ENCODE results near the gene CCDC88B.

CCDC88B gene

DNA sequence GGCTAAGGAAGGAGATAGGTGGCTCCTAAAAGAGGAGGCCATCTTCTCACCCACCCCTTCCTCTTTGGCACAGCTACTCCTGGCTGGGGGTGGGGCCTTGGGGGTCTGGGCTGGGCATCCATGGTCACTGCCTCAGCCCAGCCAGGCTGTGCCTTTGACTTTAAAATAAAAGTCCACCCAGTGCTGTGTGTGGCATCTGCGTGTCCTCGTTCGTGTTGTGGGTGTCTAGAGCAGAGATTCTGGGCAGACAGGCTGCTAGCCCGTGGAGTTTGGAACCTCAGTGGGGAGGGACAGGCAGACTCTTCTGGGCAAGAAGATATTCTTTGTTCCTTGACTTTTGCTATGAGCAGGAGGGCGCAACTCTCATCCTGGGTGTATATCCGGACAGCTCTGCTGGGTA is 32.0 kb downstream of the CCDC88B start:
- H3K4me3 ChIP-seq, result peak overlapping the region in 3 of 10 experiments; percentile 15 to 41 (median 40); a peak in 1 of 20 replicates
- peaks cover 23 to 37% (median 34%) of the 10 kb centered on the region in 11 experiments; a peak in 21 of 22 replicates for H3K36me3 ChIP-seq

GRCh38 chr11:64372802-64373597 is 33.0 kb downstream of the CCDC88B start:
- H3K36me3 ChIP-seq, result peaks cover 14 to 27% (median 25%) of the 10 kb centered on the region in 11 experiments; a peak in 21 of 22 replicates
- H3K4me2 ChIP-seq, result peak overlapping the region; percentile 53 to 97 (median 87)
- H3K9ac ChIP-seq, result peak overlapping the region in 5 of 11 experiments; percentile 12 to 38 (median 19); a peak in 5 of 22 replicates
- H3K27ac ChIP-seq, result peak overlapping the region in 7 of 11 experiments; percentile 8 to 71 (median 32); a peak in 10 of 22 replicates
- peaks cover 0 to 9% (median 5%) of the 10 kb centered on the region in 11 experiments; a peak in 7 of 22 replicates for H3K9me3 ChIP-seq (replicated peaks in 1 of 11)
- no peak overlapping the region for H3K4me3 ChIP-seq
- TF ChIP-seq Cebpa-rat (IDR thresholded peaks at IDR 0.05), result no peak
- H3K4me1 ChIP-seq, result peaks cover 14 to 53% (median 42%) of the 10 kb centered on the region in 10 experiments
- H4K20me1 ChIP-seq, result peaks cover 0 to 13% (median 0%) of the 10 kb centered on the region in 11 experiments; a peak in 2 of 22 replicates
- H3K27me3 ChIP-seq, result no peaks in the 10 kb centered on the region

More for the DNA sequence above, 32.0 kb downstream of the CCDC88B start:
- peaks cover 0 to 13% (median 0%) of the 10 kb centered on the region in 11 experiments; a peak in 2 of 22 replicates for H4K20me1 ChIP-seq
- H3K27ac ChIP-seq, result peak overlapping the region in 7 of 11 experiments; percentile 54 to 74 (median 60); a peak in 12 of 22 replicates
- H3K9ac ChIP-seq, result peak overlapping the region in 8 of 11 experiments; percentile 42 to 66 (median 60); a peak in 13 of 22 replicates
- H3K9me3 ChIP-seq (replicated peaks in 1 of 11), result peaks cover 0 to 9% (median 5%) of the 10 kb centered on the region in 11 experiments; a peak in 7 of 22 replicates
- peaks cover 14 to 53% (median 42%) of the 10 kb centered on the region in 10 experiments for H3K4me1 ChIP-seq
- H3K27me3 ChIP-seq, result no peaks in the 10 kb centered on the region
- TF ChIP-seq Cebpa-rat (IDR thresholded peaks at IDR 0.05), result no peak
- peak overlapping the region; percentile 69 to 97 (median 87); a peak in 21 of 22 replicates for H3K4me2 ChIP-seq

- H3K9me3 ChIP-seq (replicated peaks in 1 of 11), result peaks cover 0 to 9% (median 5%) of the 10 kb centered on the region in 11 experiments; a peak in 7 of 22 replicates
- H3K9ac ChIP-seq, result peak overlapping the region in 5 of 11 experiments; percentile 12 to 38 (median 19); a peak in 5 of 22 replicates
- TF ChIP-seq Cebpa-rat (IDR thresholded peaks at IDR 0.05), result no peak
- H3K4me1 ChIP-seq, result peaks cover 14 to 57% (median 46%) of the 10 kb centered on the region in 10 experiments
- H4K20me1 ChIP-seq, result peaks cover 0 to 13% (median 0%) of the 10 kb centered on the region in 11 experiments; a peak in 2 of 22 replicates
- no peak overlapping the region for H3K4me3 ChIP-seq
- H3K36me3 ChIP-seq, result peaks cover 14 to 21% (median 19%) of the 10 kb centered on the region in 11 experiments; a peak in 21 of 22 replicates
- H3K27me3 ChIP-seq, result peaks cover 0 to 5% (median 0%) of the 10 kb centered on the region in 11 experiments; a peak in 5 of 22 replicates
- H3K4me2 ChIP-seq, result peak overlapping the region; percentile 53 to 97 (median 87)
- peak overlapping the region in 6 of 11 experiments; percentile 8 to 71 (median 32); a peak in 8 of 22 replicates for H3K27ac ChIP-seq
These were observed 33.6 kb downstream of the CCDC88B start for GRCh38 chr11:64373598-64373974.

- H3K9ac ChIP-seq, result no peak overlapping the region
- H3K36me3 ChIP-seq, result no peaks in the 10 kb centered on the region
- no peak for TF ChIP-seq Cebpa-rat (IDR thresholded peaks at IDR 0.05)
- H3K9me3 ChIP-seq (replicated peaks in 1 of 11), result no peaks in the 10 kb centered on the region
- H4K20me1 ChIP-seq, result 0 out of 22 replicates have a peak, but pooled peaks cover 0 to 7% (median 0%) of the 10 kb centered on the region in 11 experiments
- no peak overlapping the region for H3K4me2 ChIP-seq
- peaks cover 17 to 70% (median 60%) of the 10 kb centered on the region in 10 experiments for H3K4me1 ChIP-seq
- H3K27ac ChIP-seq, result no peak overlapping the region
- H3K4me3 ChIP-seq, result no peak overlapping the region
- peaks cover 0 to 19% (median 0%) of the 10 kb centered on the region in 11 experiments; a peak in 8 of 22 replicates for H3K27me3 ChIP-seq
These were observed 36.1 kb downstream of the CCDC88B start for GRCh38 chr11:64376071-64376470.

GRCh38 chr11:64378335-64378880 is 38.4 kb downstream of the CCDC88B start:
- no peak for TF ChIP-seq Cebpa-rat (IDR thresholded peaks at IDR 0.05)
- Histone ChIP-seq H3K9ac (no peak overlapping the region), H4K20me1 (no peaks in the 10 kb centered on the region)

GRCh38 chr11:64379160-64379559 is 39.2 kb downstream of the CCDC88B start:
- no peak for TF ChIP-seq Cebpa-rat (IDR thresholded peaks at IDR 0.05)
- H3K4me2 ChIP-seq, result peak overlapping the region in 9 of 11 experiments; percentile 46 to 92 (median 68); a peak in 17 of 22 replicates
- peaks cover 0 to 37% (median 0%) of the 10 kb centered on the region in 11 experiments; a peak in 8 of 22 replicates for H3K27me3 ChIP-seq
- H3K9ac ChIP-seq, result no peak overlapping the region
- H3K4me1 ChIP-seq, result peaks cover 6 to 70% (median 60%) of the 10 kb centered on the region in 10 experiments
- H3K27ac ChIP-seq, result no peak overlapping the region
- no peaks in the 10 kb centered on the region for H3K9me3 ChIP-seq (replicated peaks in 1 of 11)
- no peak overlapping the region for H3K4me3 ChIP-seq
- H3K36me3 ChIP-seq, result no peaks in the 10 kb centered on the region
- no peaks in the 10 kb centered on the region for H4K20me1 ChIP-seq

More at GRCh38 chr11:64378335-64378880, 38.4 kb downstream of the CCDC88B start:
- H3K27me3 ChIP-seq, result peaks cover 0 to 35% (median 0%) of the 10 kb centered on the region in 11 experiments; a peak in 8 of 22 replicates
- H3K27ac ChIP-seq, result no peak overlapping the region
- no peaks in the 10 kb centered on the region for H3K9me3 ChIP-seq (replicated peaks in 1 of 11)
- peak overlapping the region in 9 of 11 experiments; percentile 46 to 92 (median 68); a peak in 18 of 22 replicates for H3K4me2 ChIP-seq
- H3K4me3 ChIP-seq, result no peak overlapping the region
- no peaks in the 10 kb centered on the region for H3K36me3 ChIP-seq
- H3K4me1 ChIP-seq, result peaks cover 9 to 70% (median 60%) of the 10 kb centered on the region in 10 experiments

GRCh38 chr11:64379817-64380709 is 40.1 kb downstream of the CCDC88B start:
- Histone ChIP-seq H3K4me2 (peak overlapping the region; percentile 5 to 96 (median 87)), H3K36me3 (no peaks in the 10 kb centered on the region), H3K4me3 (no peak overlapping the region), H3K9ac (peak overlapping the region in 4 of 11 experiments; percentile 4 to 38 (median 24); a peak in 3 of 22 replicates), H3K9me3 (replicated peaks in 1 of 11) (no peaks in the 10 kb centered on the region), H3K27ac (peak overlapping the region in 1 of 11 experiments; percentile 19; a peak in 1 of 22 replicates), H3K4me1 (peaks cover 15 to 71% (median 67%) of the 10 kb centered on the region in 10 experiments), H4K20me1 (no peaks in the 10 kb centered on the region), H3K27me3 (peaks cover 0 to 45% (median 0%) of the 10 kb centered on the region in 11 experiments; a peak in 8 of 22 replicates)
- TF ChIP-seq Cebpa-rat (IDR thresholded peaks at IDR 0.05), result no peak
